ENCODE results near the gene FANCG. TPM values are rescaled to one million over a fixed set of nuclear protein-coding genes. Genes with fewer than 3 reads are reported as not detected.

Gene FANCG
- total RNA-seq, 2 experiments from 2014 or later = 97.6 to 107 TPM

DNA sequence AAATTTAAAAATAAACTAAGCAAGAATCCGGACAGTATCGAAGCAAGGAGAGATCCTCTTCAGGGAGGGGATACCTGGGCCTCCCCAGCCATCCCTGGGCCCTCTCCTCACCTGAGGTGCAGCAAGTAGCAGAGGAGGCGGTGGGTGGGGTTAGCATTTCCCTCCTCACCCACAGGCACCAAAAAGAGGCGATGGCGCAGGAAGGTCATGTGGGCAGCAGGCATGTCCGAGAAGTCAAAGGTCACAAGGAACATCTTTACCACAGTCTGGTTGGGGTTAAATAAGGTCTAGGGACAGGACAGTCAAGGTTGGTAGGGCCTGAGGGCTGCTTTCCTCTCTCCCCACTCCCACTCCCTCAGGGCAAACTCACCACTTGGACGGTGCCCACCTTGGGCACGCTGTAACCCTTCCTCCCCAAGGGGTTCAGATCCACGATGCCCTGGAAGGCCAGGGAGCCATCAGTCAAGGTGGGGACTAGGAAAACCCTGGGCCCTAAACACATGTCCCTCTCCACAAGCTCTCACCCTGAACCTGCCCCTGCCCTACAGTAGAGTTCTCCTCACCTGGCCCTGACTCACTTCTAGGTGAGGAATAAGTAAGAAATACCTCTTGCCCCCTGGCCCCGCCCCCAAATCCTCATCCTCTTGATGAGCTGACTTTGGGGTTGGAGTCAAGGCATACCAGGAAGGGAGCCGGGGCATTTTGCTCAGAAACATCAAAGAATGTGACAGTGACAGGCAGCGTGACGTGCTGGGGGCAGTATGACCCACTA is 26.0 kb upstream of the FANCG start:
- CTCF ChIA-PET = interaction anchor here (1.8 kb wide), 1 partner anchor 10 kb away, joined by 10 read pairs; the partner anchor contains the start of gene ATOSB
- POLR2A ChIA-PET = interaction anchor here (0.6 kb wide), 1 partner anchor 541 kb away, joined by 4 read pairs; no protein-coding TSS in a partner anchor

DNA sequence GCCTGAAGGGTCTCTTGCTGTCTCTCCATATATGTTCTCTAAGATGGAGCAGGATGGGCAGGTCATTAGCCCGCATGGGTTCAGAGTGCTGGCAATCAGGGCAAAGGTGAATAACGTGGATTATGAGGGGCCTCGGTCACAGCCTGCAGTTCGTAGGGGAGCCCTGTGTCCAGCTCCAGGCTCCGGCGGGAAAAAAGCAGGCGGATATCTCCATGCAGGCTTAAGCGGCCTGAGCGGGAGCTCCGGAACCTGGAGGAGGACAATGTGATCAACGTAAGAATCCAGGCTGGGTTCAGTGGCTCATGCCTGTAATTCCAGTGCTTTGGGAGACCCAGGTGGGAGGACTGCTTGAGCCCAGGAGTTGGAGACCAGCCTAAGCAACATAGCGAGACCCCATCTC is 25.4 kb upstream of the FANCG start:
- ChIA-PET CTCF (no interaction called here), POLR2A (no interaction called here)

- POLR2A ChIA-PET = no interaction called here
- CTCF ChIA-PET = no interaction called here
Observed at GRCh38 chr9:35104586-35104985, 24.8 kb upstream of the FANCG start.

GRCh38 chr9:35103660-35104191 is 24.0 kb upstream of the FANCG start:
- ChIA-PET CTCF (interaction anchor here (1.0 to 2.3 kb wide), 8 partner anchors 8 to 513 kb away, joined by 3 to 10 read pairs (median 4); partner anchors contain the start of gene FANCG), POLR2A (interaction anchor here (0.6 to 3.6 kb wide), 4 partner anchors 8 to 32 kb away, joined by 3 to 23 read pairs (median 12); partner anchors contain the start of gene FANCG)

GRCh38 chr9:35102769-35103659 is 23.3 kb upstream of the FANCG start, which contains the start of gene STOML2:
Gene STOML2 (minus strand): TSS chr9:35103131. CDS start chr9:35103094, 37 bp downstream.
- CTCF ChIA-PET = interaction anchor here (1.0 to 2.3 kb wide), 8 partner anchors 9 to 514 kb away, joined by 3 to 10 read pairs (median 4); partner anchors contain the start of gene FANCG
- POLR2A ChIA-PET = interaction anchor here (0.6 to 3.6 kb wide), 4 partner anchors 9 to 32 kb away, joined by 3 to 23 read pairs (median 12); partner anchors contain the start of gene FANCG

DNA sequence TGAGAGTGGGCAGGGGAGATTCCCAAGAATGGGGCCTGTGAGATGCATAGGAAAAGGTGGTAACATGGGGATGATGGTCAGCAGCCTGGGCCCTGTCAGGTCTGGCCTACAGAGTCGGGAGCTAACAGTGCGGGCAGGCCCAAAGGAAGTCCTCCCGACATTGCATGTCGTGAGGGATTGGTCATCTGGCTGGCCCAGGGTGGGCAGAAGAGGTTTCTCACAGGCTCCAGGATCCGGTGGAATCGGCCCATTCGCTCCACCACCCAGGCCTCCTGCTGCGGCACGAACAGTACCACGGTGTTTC is 22.7 kb upstream of the FANCG start:
- POLR2A ChIA-PET = interaction anchor here (1.7 to 3.6 kb wide), 3 partner anchors 9 to 31 kb away, joined by 9 to 23 read pairs (median 16); no protein-coding TSS in a partner anchor
- CTCF ChIA-PET = interaction anchor here (1.0 to 2.3 kb wide), 6 partner anchors 10 to 514 kb away, joined by 3 to 7 read pairs (median 4); partner anchors contain the start of gene VCP

DNA sequence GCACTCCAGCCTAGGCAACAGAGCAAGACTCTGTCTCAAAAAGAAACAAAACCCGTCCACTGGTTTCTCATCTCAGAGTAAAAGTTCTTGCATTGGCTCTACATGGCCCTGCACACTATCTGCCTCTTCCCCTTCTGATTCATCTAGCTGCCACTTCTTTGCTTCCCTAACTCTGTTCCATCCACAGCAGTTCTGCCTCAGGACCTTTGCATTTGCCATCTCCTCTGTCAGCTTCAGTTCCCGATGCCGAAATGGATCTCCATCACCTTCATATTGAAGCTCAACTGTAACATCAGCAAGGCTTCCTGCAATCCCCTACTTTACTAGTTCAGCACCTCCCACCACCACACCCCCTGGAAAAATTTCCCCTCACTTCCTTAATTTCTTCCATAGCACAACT is 17.8 kb upstream of the FANCG start:
- POLR2A ChIA-PET = interaction anchor here (2.2 kb wide), 1 partner anchor 18 kb away, joined by 10 read pairs; the partner anchor contains the start of gene FANCG
- CTCF ChIA-PET = interaction anchor here (2.8 to 3.9 kb wide), 2 partner anchors 14 to 198 kb away, joined by 13 to 25 read pairs; no protein-coding TSS in a partner anchor

GRCh38 chr9:35096035-35096849 is 16.5 kb upstream of the FANCG start, which contains the start of gene PIGO:
Gene PIGO (minus strand): TSS chr9:35096591. CDS start chr9:35095565, 1,026 bp downstream.
- POLR2A ChIA-PET = interaction anchor here (1.0 to 2.2 kb wide), 3 partner anchors 16 to 25 kb away, joined by 3 to 10 read pairs (median 4); partner anchors contain the start of gene FANCG
- CTCF ChIA-PET = interaction anchor here (0.9 to 4.0 kb wide), 18 partner anchors 8 to 438 kb away, joined by 3 to 30 read pairs (median 3); partner anchors contain the start of genes DNAJB5, FANCG and VCP

- POLR2A ChIA-PET = no interaction called here
- CTCF ChIA-PET = interaction anchor here (1.0 to 2.2 kb wide), 3 partner anchors 9 to 15 kb away, joined by 3 to 9 read pairs (median 5); partner anchors contain the start of gene FANCG
Observed at GRCh38 chr9:35091536-35091935, 11.8 kb upstream of the FANCG start.

DNA sequence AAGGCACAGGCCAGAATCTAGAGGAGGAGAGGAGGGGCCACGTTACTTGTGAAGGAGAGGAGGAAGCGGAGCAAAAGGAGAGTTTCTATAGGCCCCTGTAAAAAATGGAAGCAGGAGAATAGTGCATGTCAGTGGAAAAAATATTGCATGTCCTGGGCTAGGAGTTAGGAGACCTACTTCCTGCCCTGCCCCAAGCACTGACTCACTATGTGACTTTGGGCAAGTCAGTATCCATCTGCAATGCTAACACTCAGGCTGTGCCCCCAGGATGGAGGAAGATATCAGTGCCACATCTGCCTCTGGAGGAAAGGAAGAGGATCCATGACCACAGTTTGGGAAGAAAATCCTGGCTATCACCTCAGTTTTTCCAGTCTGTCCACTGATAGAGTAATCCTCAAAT is 9.7 kb upstream of the FANCG start:
- ChIA-PET CTCF (no interaction called here), POLR2A (no interaction called here)

GRCh38 chr9:35085078-35085477 is 5.3 kb upstream of the FANCG start:
- CTCF ChIA-PET = no interaction called here
- POLR2A ChIA-PET = no interaction called here

- ChIA-PET CTCF (interaction anchor here (1.2 to 3.2 kb wide), 5 partner anchors 8 to 94 kb away, joined by 3 to 30 read pairs (median 4); partner anchors contain the start of genes PIGO and VCP), POLR2A (interaction anchor here (0.7 to 2.2 kb wide), 7 partner anchors 8 to 696 kb away, joined by 3 to 15 read pairs (median 5); partner anchors contain the start of gene PIGO)
Observed at GRCh38 chr9:35079041-35079425, 709 bp downstream of the FANCG start.

DNA sequence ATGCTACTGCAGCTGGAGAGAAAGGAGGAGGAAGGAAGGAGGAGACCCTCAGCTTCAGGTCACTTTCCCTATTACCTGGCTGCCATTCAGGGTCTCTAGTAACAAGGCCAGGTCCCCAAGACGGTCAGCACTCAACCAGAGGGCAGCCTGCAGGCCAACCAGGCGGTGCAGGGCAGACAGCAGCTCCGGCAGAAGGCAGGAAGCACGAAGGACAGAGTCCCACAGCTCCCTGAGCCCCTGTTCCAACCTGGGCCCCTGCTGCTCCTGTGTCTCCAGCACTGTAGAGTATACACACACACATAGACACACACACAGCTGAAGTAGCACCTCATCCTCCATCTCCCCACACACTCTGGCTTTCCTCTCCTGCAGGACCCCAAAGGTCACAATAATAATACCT is 1.7 kb downstream of the FANCG start:
- CTCF ChIA-PET = interaction anchor here (0.8 to 3.2 kb wide), 2 partner anchors 16 to 17 kb away, joined by 3 to 30 read pairs; partner anchors contain the start of gene PIGO
- POLR2A ChIA-PET = no interaction called here

DNA sequence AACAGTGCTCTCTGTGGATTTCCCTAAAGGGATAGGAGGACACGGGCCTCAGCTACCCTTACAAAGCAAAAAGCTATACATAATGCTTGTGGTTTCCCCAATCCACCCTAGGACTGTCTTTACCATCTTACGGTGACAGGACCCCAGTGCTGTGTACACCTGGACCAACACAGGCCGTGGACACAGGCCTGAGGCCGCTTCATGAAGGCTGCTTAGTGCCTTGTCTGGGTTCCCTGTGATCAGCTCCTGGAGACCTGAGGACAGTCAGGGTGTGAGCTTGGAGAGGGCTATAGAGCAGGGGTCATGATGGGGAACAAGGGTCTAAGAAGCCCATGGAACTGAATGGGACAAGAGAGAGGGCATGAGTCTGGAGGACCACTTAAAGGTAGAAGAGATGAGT is 2.9 kb downstream of the FANCG start:
- POLR2A ChIA-PET = no interaction called here
- CTCF ChIA-PET = interaction anchor here (1.1 to 1.4 kb wide), 2 partner anchors 14 to 177 kb away, joined by 3 to 4 read pairs; no protein-coding TSS in a partner anchor

GRCh38 chr9:35075358-35075757 is 4.4 kb downstream of the FANCG start:
- ChIA-PET POLR2A (interaction anchor here (0.6 kb wide), 1 partner anchor 8 kb away, joined by 3 read pairs; no protein-coding TSS in a partner anchor), CTCF (interaction anchor here (1.0 kb wide), 1 partner anchor 28 kb away, joined by 3 read pairs; the partner anchor contains the start of gene STOML2)

GRCh38 chr9:35074791-35075190 is 5.0 kb downstream of the FANCG start:
- ChIA-PET POLR2A (interaction anchor here (0.6 kb wide), 1 partner anchor 7 kb away, joined by 3 read pairs; no protein-coding TSS in a partner anchor), CTCF (no interaction called here)

DNA sequence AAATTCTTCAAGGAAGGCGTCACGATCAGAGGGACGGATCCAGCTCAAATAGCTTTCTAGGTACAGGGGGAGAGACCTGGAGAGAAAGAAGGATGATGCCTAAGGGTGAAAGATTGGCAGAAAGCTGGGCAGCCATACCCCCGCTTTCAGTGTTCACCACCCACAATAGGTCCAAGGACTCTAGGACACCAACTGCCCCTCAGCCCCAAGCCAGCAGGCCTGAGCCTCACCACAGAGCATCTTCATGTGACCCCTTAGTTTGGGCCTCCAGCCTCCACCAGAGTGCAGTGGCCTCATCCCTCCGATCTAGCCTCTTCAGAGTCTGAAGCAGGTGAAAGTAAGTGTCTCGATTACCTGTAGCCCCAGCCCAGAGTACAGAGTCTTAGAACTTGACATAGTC is 5.6 kb downstream of the FANCG start:
- ChIA-PET CTCF (interaction anchor here (1.0 kb wide), 1 partner anchor 21 kb away, joined by 3 read pairs; no protein-coding TSS in a partner anchor), POLR2A (no interaction called here)

DNA sequence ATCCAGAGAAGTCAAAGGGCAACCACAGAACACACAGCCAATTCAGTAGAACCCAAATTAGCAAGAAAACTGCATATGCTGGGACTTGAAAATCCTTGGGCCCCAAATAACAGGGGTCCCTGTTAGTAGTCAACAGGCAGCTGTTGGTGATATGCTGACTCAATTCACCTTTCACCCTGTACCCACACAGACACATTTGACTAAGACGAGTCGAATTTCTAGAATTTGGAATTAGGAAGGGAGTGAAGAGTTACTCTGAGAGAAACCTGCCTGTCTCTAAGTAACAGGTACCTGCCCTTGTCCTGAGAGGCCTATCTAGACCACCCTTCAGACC is 6.5 kb downstream of the FANCG start:
- ChIA-PET POLR2A (no interaction called here), CTCF (interaction anchor here (3.0 kb wide), 1 partner anchor 22 kb away, joined by 20 read pairs; the partner anchor contains the start of gene PIGO)

All from activated CD8-positive, alpha-beta memory T cell treated with anti-CD3 and anti-CD28 coated beads for 36 hours (primary cell).